ENCODE measurements around the gene CCDC188. TPM values are rescaled to one million over a fixed set of nuclear protein-coding genes. Genes with fewer than 3 reads are reported as not detected.

Gene CCDC188
- total RNA-seq, 5 donors from 2014 or later (not counting 1 experiment from before 2014, with no cell fraction given) = 0.18 to 0.66 (median 0.58) TPM; not detected in 2

DNA sequence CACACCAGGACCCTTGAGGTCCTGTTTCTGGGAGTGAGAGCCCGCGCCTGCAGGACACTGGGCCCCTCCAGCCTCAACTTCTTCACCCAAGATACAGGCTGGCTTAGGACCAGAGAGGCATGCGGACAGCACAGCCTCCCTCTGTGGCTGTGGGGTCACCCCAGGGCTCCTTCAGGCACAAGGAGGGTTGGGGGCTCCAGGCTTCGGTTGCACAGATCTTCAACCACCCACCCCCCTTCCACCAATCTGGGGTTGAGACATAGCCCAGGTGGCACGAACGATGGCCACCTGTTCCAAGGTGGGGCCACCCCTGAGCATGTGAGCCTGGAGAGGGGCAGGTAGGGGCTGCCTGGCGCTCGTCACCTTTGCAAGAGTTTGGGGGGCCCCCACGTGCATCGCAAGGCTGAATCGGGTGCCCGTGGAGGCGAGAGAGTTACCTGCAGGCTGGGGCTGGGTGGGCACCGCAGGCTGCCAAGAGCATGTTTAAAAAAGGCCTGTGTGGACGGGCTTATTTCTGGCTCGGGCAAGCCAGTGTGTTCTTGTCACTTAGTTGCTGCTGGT lies 18.1 kb downstream of the CCDC188 start:
- Mint-ChIP-seq H3K36me3 (no peaks in the 10 kb centered on the region), H3K4me1 (peaks cover 29 to 48% (median 47%) of the 10 kb centered on the region in 3 donors), H3K9me3 (no peaks in the 10 kb centered on the region), H3K27ac (peak overlapping the region in 1 of 2 donors; percentile 61), H3K4me3 (peak overlapping the region; percentile 72 to 77 (median 74)), H3K27me3 (no peaks in the 10 kb centered on the region)
- H3K4me3 ChIP-seq (ENCODE audit: control insufficient read depth in 1 of 2, extremely low read depth in 1 of 2, low read length in 1 of 2) = peak overlapping the region; percentile 61 to 64
- H3K9me3 ChIP-seq = no peaks in the 10 kb centered on the region
- H3K27me3 ChIP-seq (replicated peaks in 1 of 2; ENCODE audit: control insufficient read depth in 2 of 2, extremely low read depth in 1 of 2, insufficient read depth in 2 of 2, low read length in 1 of 2) = no peaks in the 10 kb centered on the region
- DNase-seq (no peak), ATAC-seq (replicated peaks in 1 of 4) (no peak)
- H3K27ac ChIP-seq (ENCODE audit: low read length) = no peak overlapping the region
- WGBS (ENCODE audit: insufficient coverage) = 87% methylated on average over 13 of the region's 16 CpGs
- ChIA-PET CTCF (no interaction called here), POLR2A (no interaction called here)
- peaks cover 9 to 72% of the 10 kb centered on the region in 2 experiments for H3K4me1 ChIP-seq (ENCODE audit: control insufficient read depth in 1 of 2, extremely low read depth in 1 of 2, insufficient read depth in 2 of 2, low read length in 2 of 2)
- H3K36me3 ChIP-seq (ENCODE audit: control insufficient read depth in 2 of 2, extremely low read depth in 1 of 2, insufficient read depth in 1 of 2, low read length in 1 of 2) = no peaks in the 10 kb centered on the region

DNA sequence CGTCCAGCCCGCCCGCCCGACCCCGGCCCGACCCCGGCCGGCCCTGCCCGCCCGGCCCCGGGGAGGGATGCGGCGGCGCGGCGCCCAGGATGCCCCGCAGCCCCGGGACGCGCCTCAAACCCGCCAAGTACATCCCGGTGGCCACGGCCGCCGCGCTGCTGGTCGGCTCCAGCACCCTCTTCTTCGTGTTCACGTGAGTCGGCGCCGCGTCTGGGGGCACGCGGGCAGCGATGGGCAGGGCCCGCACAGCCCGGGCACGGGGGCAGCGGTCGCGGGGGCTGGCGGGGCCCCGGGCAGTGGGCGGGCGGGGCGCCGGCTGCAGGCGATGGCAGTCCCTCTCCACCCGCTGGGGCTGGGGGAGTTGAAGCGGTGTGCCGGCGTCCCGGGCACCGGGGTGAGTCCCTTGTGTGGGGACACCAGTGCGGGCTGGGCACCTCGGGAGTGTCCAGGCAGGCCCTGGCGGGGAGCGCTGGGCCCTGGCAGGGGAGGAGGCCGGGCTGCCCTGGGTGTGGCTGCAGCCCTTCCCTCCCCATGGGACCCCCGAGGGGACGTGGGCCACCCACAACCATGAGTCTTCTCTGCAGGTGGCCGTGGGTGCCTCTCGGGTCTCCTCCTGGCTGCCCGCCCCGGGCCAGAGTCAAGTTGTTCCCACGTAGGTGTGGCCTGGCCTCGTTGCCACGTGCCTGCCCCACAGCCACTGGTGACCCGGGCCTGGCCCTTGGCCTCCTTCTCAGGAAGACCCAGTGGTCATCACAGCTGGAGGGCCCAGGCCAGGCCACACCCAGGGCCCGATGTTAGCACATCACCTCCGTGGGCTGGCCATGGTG lies 18.8 kb downstream of the CCDC188 start:
- Mint-ChIP-seq H3K9me3 (no peaks in the 10 kb centered on the region), H3K4me3 (peak overlapping the region; percentile 72 to 77 (median 74)), H3K4me1 (peaks cover 24 to 45% (median 42%) of the 10 kb centered on the region in 3 donors), H3K27ac (no peak overlapping the region), H3K27me3 (no peaks in the 10 kb centered on the region), H3K36me3 (peaks cover 4% of the 10 kb centered on the region)
- ATAC-seq (replicated peaks in 1 of 4) (peak in 2 of 4 experiments; percentile 2 to 6), DNase-seq (peak in 7 of 35 experiments; percentile 12 to 27 (median 20))
- Histone ChIP-seq H3K36me3 (ENCODE audit: control insufficient read depth in 2 of 2, extremely low read depth in 1 of 2, insufficient read depth in 1 of 2, low read length in 1 of 2) (peaks cover 3 to 5% of the 10 kb centered on the region in 2 donors), H3K4me3 (ENCODE audit: control insufficient read depth in 1 of 2, extremely low read depth in 1 of 2, low read length in 1 of 2) (peak overlapping the region; percentile 61 to 64), H3K9me3 (no peaks in the 10 kb centered on the region), H3K27ac (ENCODE audit: low read length) (no peak overlapping the region), H3K27me3 (replicated peaks in 1 of 2; ENCODE audit: control insufficient read depth in 2 of 2, extremely low read depth in 1 of 2, insufficient read depth in 2 of 2, low read length in 1 of 2) (no peaks in the 10 kb centered on the region), H3K4me1 (ENCODE audit: control insufficient read depth in 1 of 2, extremely low read depth in 1 of 2, insufficient read depth in 2 of 2, low read length in 2 of 2) (peaks cover 9 to 66% of the 10 kb centered on the region in 2 experiments)
- ChIA-PET POLR2A (no interaction called here), CTCF (no interaction called here)
- under 1% methylated on average over 72 of the region's 72 CpGs for WGBS (ENCODE audit: insufficient coverage)

DNA sequence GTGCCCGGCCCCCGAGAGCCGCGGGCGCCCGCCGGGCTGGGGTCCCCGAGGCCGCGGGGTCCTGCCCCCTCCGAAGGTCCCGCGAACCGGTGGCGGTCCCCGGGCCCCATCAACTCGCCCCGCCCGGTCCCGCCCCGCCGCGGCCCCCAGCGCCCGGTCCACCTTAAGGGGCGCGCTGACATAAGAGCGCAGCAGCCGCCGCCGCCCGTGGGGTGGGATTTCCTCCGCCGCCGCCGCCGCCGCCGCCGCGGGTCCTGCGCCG lies 19.3 kb downstream of the CCDC188 start, which contains the start of gene ZDHHC8:
Gene ZDHHC8, plus strand, starts transcription at position 208 of the 262 bp plus-strand sequence. CDS start 144 bp downstream, outside the sequence.
- Histone ChIP-seq H3K4me1 (ENCODE audit: control insufficient read depth in 1 of 2, extremely low read depth in 1 of 2, insufficient read depth in 2 of 2, low read length in 2 of 2) (peaks cover 9 to 61% of the 10 kb centered on the region in 2 experiments), H3K4me3 (ENCODE audit: control insufficient read depth in 1 of 2, extremely low read depth in 1 of 2, low read length in 1 of 2) (peak within 1 kb of the TSS; percentile 71 to 80), H3K9me3 (no peaks in the 10 kb centered on the region), H3K36me3 (ENCODE audit: control insufficient read depth in 2 of 2, extremely low read depth in 1 of 2, insufficient read depth in 1 of 2, low read length in 1 of 2) (peaks cover 4 to 7% of the 10 kb centered on the region in 2 donors), H3K27me3 (replicated peaks in 1 of 2; ENCODE audit: control insufficient read depth in 2 of 2, extremely low read depth in 1 of 2, insufficient read depth in 2 of 2, low read length in 1 of 2) (no peaks in the 10 kb centered on the region), H3K27ac (ENCODE audit: low read length) (peak within 1 kb of the TSS; percentile 62)
- no peaks in the 10 kb centered on the region for H3K27me3 Mint-ChIP-seq
- peak in 22 of 35 experiments; percentile 22 to 70 (median 36) for DNase-seq
- peaks cover 4% of the 10 kb centered on the region for H3K36me3 Mint-ChIP-seq
- ChIA-PET POLR2A (no interaction called here), CTCF (no interaction called here)
- peak; percentile 76 to 83 (median 80) for ATAC-seq (replicated peaks in 1 of 4)
- peak within 1 kb of the TSS; percentile 72 to 77 (median 74) for H3K4me3 Mint-ChIP-seq
- peaks cover 24 to 42% (median 42%) of the 10 kb centered on the region in 3 donors for H3K4me1 Mint-ChIP-seq
- peak within 1 kb of the TSS; percentile 15 to 64 for H3K27ac Mint-ChIP-seq
- WGBS (ENCODE audit: insufficient coverage) = under 1% methylated on average over 43 of the region's 43 CpGs
- H3K9me3 Mint-ChIP-seq = no peaks in the 10 kb centered on the region

DNA sequence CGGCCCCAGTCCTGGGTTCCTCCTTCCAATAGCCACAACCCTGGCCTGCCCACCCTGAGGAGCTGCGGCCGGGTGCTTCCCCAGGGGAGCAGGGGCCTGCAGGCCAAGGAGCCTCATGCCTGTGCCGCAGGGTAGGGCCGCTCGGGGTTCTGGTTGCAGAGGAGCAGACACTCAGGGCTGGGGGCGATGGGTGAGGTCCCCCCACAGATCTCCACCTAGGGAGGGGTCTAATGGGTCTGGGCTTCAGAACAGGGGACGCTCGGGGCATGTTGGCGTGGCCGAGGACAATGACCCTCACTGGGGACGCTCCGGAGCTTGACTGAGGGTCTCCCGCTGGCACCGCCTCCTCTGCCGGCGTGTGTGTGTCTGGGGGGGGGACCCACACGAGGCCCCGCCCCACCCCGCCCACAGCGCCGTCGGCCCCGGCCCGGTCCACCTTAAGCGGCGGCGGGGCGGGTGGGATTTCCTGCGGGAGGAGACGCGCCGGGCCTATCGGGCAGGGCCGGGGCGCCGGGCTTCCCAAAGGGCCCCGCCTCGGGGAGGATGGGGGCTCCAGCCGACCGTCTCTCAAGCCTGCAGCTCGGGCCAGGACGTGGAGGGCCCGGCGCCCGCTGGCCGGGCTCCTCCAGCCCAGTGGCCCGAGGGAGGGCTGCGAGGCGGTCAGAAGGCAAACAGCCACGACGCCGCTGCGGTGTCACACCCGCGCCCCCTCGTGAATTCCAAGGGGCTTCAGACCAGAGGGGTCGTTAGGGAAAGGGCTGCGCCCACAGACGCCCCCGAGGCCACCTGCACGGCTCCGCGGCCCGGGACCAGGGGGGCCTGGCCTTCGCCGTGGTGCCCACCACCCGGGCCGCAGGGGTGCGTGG lies 19.9 kb downstream of the CCDC188 start:
- Histone ChIP-seq H3K4me3 (ENCODE audit: control insufficient read depth in 1 of 2, extremely low read depth in 1 of 2, low read length in 1 of 2) (peak overlapping the region; percentile 71 to 80), H3K9me3 (no peaks in the 10 kb centered on the region), H3K4me1 (ENCODE audit: control insufficient read depth in 1 of 2, extremely low read depth in 1 of 2, insufficient read depth in 2 of 2, low read length in 2 of 2) (peaks cover 9 to 56% of the 10 kb centered on the region in 2 experiments), H3K27me3 (replicated peaks in 1 of 2; ENCODE audit: control insufficient read depth in 2 of 2, extremely low read depth in 1 of 2, insufficient read depth in 2 of 2, low read length in 1 of 2) (no peaks in the 10 kb centered on the region), H3K27ac (ENCODE audit: low read length) (peak overlapping the region; percentile 62), H3K36me3 (ENCODE audit: control insufficient read depth in 2 of 2, extremely low read depth in 1 of 2, insufficient read depth in 1 of 2, low read length in 1 of 2) (peaks cover 6 to 12% of the 10 kb centered on the region in 2 donors)
- peak overlapping the region; percentile 55 to 68 (median 55) for H3K4me3 Mint-ChIP-seq
- H3K4me1 Mint-ChIP-seq = peaks cover 24 to 37% (median 37%) of the 10 kb centered on the region in 3 donors
- ChIA-PET POLR2A (no interaction called here), CTCF (no interaction called here)
- DNase-seq = peak; percentile 54 to 85 (median 72)
- peak overlapping the region; percentile 15 to 64 for H3K27ac Mint-ChIP-seq
- H3K36me3 Mint-ChIP-seq = peaks cover 8% of the 10 kb centered on the region
- ATAC-seq (replicated peaks in 1 of 4) = peak; percentile 85 to 87 (median 86)
- H3K9me3 Mint-ChIP-seq = no peaks in the 10 kb centered on the region
- under 1% methylated on average over 57 of the region's 70 CpGs for WGBS (ENCODE audit: insufficient coverage)
- H3K27me3 Mint-ChIP-seq = no peaks in the 10 kb centered on the region

DNA sequence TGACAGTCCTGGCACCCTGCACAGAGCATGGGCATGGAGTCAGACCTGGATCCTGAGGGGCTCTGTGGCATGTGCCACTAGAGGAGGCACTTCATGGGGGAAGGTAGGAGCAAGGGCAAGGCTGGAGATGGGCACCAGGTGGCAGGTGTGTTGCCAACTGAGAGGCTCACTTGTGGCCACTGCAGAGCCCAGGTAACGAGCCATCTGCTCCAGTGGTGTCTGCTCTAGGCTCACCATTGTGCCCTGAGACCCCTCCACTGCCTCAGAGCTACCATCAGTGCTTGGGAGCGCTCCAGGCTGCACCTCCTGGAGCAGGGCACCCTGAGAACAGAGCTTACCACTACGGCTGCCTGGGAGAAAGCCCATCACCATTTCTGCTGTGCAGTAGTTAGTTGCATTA lies 20.5 kb downstream of the CCDC188 start:
- peak in 1 of 4 experiments; percentile 9 for ATAC-seq (replicated peaks in 1 of 4)
- peak overlapping the region; percentile 64 to 76 for H3K27ac Mint-ChIP-seq

DNA sequence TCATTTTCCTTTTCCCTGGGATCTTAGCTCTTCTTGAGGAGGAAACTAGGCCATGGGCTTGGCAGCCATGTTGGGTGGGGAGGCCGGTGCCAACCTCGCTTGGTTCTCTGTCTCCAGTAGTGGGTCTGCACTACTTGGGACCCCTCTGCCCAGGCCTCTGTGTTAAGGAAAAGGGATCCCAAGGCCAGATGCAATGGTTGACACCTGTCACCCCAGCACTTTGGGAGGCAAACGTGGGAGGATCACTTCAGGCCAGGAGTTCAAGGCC lies 21.2 kb downstream of the CCDC188 start:
- peak overlapping the region in 2 of 3 donors; percentile 55 to 68 for H3K4me3 Mint-ChIP-seq

More for the DNA sequence above, 20.5 kb downstream of the CCDC188 start:
- CTCF ChIA-PET = interaction anchor here in 1 of 2 donors (1.2 kb wide), 1 partner anchor 162 kb away, joined by 3 read pairs; no protein-coding TSS in a partner anchor
- H3K9me3 Mint-ChIP-seq = no peaks in the 10 kb centered on the region
- Histone ChIP-seq H3K36me3 (ENCODE audit: control insufficient read depth in 2 of 2, extremely low read depth in 1 of 2, insufficient read depth in 1 of 2, low read length in 1 of 2) (peaks cover 12 to 19% of the 10 kb centered on the region in 2 donors), H3K27ac (ENCODE audit: low read length) (peak overlapping the region; percentile 45), H3K4me1 (ENCODE audit: control insufficient read depth in 1 of 2, extremely low read depth in 1 of 2, insufficient read depth in 2 of 2, low read length in 2 of 2) (peaks cover 9 to 50% of the 10 kb centered on the region in 2 experiments), H3K9me3 (no peaks in the 10 kb centered on the region), H3K4me3 (ENCODE audit: control insufficient read depth in 1 of 2, extremely low read depth in 1 of 2, low read length in 1 of 2) (no peak overlapping the region), H3K27me3 (replicated peaks in 1 of 2; ENCODE audit: control insufficient read depth in 2 of 2, extremely low read depth in 1 of 2, insufficient read depth in 2 of 2, low read length in 1 of 2) (no peaks in the 10 kb centered on the region)
- peaks cover 24 to 36% (median 36%) of the 10 kb centered on the region in 3 donors for H3K4me1 Mint-ChIP-seq
- POLR2A ChIA-PET = no interaction called here
- WGBS (ENCODE audit: insufficient coverage) = 63% methylated on average over 1 of the region's 3 CpGs
- DNase-seq = peak in 7 of 35 experiments; percentile 14 to 50 (median 22)
- no peaks in the 10 kb centered on the region for H3K27me3 Mint-ChIP-seq
- H3K4me3 Mint-ChIP-seq = peak overlapping the region; percentile 41 to 68 (median 55)
- H3K36me3 Mint-ChIP-seq = peaks cover 11% of the 10 kb centered on the region

More for the DNA sequence above, 21.2 kb downstream of the CCDC188 start:
- H3K9me3 ChIP-seq = no peaks in the 10 kb centered on the region
- no peak overlapping the region for H3K27ac ChIP-seq (ENCODE audit: low read length)
- H3K9me3 Mint-ChIP-seq = no peaks in the 10 kb centered on the region
- H3K27me3 ChIP-seq (replicated peaks in 1 of 2; ENCODE audit: control insufficient read depth in 2 of 2, extremely low read depth in 1 of 2, insufficient read depth in 2 of 2, low read length in 1 of 2) = no peaks in the 10 kb centered on the region
- H3K4me1 Mint-ChIP-seq = peaks cover 24 to 33% (median 31%) of the 10 kb centered on the region in 3 donors
- no peaks in the 10 kb centered on the region for H3K27me3 Mint-ChIP-seq
- H3K4me1 ChIP-seq (ENCODE audit: control insufficient read depth in 1 of 2, extremely low read depth in 1 of 2, insufficient read depth in 2 of 2, low read length in 2 of 2) = peaks cover 9 to 47% of the 10 kb centered on the region in 2 experiments
- peaks cover 15 to 25% of the 10 kb centered on the region in 2 donors for H3K36me3 ChIP-seq (ENCODE audit: control insufficient read depth in 2 of 2, extremely low read depth in 1 of 2, insufficient read depth in 1 of 2, low read length in 1 of 2)
- CTCF ChIA-PET = interaction anchor here (0.6 to 1.6 kb wide), 5 partner anchors 12 to 161 kb away, joined by 3 to 5 read pairs (median 4); partner anchors contain the start of genes TANGO2 (in 1 of the 2) and TRMT2A (in 1 of the 2)
- POLR2A ChIA-PET = no interaction called here
- H3K4me3 ChIP-seq (ENCODE audit: control insufficient read depth in 1 of 2, extremely low read depth in 1 of 2, low read length in 1 of 2) = no peak overlapping the region
- WGBS (ENCODE audit: insufficient coverage) = 80% methylated on average over 1 of the region's 3 CpGs
- no peak for ATAC-seq (replicated peaks in 1 of 4)
- no peak for DNase-seq
- peak overlapping the region; percentile 71 to 86 for H3K27ac Mint-ChIP-seq
- peaks cover 14% of the 10 kb centered on the region for H3K36me3 Mint-ChIP-seq

All from T-cell (primary cell).